Activated CD4-positive, CD25-positive, alpha-beta regulatory T cell treated with anti-CD3 and anti-CD28 coated beads, Interleukin-2, amount 50 U/mL, for 72 hours (primary cell): ENCODE measurements around the gene PLEKHA8.
"Not testable (repeated sequence)": the region's sequence is repeated elsewhere in the genome, so short reads cannot be mapped to it uniquely, and the experiment has no call there.

Experiments
- DNase-seq: peaks from one replicate; pipeline ENCODE4 v3.0.0; 2021

Gene PLEKHA8

DNA sequence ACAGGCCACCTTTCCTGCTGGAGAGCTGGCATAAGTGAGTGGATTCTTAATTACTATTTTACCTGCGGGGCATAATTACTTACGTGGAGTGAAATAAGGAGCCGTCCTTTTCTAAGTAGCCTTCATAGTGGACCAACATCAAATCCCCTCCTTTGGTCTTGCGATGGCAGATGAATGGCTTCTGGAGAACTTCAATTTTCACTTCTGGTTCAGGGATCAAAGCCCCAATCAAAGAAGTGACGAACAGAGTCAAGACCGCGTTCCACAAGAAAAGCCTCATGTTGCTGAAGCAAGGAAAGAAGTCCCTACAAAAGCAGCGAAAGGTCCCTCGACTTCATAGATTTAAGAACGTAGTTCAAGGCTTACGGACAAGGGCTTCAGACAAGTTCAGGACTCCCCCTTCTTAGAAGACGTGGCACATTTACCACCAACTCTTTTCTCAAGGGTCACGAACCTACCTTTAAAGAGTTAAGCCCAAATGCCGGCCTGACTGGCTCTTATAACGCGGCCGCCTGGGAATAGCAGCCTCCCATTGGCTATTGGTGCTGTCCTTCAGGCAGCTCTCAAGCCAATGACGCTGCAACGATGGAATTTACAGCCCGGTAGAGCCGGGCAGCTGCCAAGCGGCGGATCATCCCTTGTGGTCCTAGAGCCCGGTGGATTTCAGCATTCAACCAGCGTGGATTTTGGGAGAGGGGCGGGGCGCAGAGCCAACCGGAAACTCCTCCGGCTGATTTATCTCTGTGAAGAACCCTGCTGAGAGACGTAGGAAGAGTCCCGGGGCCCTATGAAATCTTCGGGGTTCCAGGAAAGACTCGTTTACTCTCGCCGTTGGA lies 1.8 kb upstream of the PLEKHA8 start, which contains the start of gene FKBP14:
Gene FKBP14, minus strand, starts transcription at position 474 of the 836 bp plus-strand sequence. Its CDS starts 194 bp downstream, at position 280.
- peak; percentile 83 for DNase-seq

GRCh38 chr7:30027065-30027456 lies 1.2 kb upstream of the PLEKHA8 start:
- DNase-seq, result no peak

GRCh38 chr7:30027740-30028215 lies 434 bp upstream of the PLEKHA8 start:
- no peak for DNase-seq

- no peak for DNase-seq
These were observed 780 bp downstream of the PLEKHA8 start for GRCh38 chr7:30028749-30029635.

DNA sequence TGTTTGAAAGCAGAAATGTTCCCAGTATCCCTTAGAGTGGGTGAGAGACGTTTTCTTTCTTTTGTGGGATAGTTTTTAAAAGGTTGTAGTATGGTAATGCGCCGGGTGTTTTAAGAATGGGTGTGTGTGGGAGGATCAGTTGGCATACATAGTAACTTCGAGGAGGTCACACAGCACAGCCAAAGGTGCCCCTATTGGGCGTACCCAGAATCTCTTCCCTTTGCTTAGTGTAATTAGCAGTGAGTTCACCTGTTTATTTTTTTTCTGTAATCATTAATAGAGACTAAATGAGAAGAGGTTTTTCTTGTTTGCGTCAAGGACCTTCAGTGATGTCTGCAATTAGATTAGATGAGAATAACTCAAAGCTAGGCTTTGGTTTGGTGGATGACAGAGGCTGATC lies 1.5 kb downstream of the PLEKHA8 start:
- DNase-seq, result no peak

GRCh38 chr7:30032310-30033125 lies 4.3 kb downstream of the PLEKHA8 start:
- no peak for DNase-seq

DNA sequence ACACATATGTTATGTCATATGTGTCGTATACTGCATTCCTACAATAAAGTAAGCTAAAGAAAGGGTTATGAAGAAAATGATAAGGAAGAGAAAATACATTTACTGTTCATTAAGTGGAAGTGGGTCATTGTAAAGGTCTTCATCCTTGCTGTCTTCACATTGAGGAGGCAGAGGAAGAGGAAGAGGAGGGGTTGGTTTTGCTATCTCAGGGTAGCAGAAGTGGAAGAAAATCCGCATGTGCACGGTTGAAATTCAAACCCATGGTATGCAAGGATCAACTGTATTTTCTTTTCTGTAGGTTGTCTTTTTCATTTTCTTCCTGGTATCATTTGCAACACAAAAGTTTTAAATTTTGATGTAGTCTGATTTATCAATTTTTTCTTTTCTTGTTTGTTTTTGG lies 6.3 kb downstream of the PLEKHA8 start:
- no peak for DNase-seq

DNA sequence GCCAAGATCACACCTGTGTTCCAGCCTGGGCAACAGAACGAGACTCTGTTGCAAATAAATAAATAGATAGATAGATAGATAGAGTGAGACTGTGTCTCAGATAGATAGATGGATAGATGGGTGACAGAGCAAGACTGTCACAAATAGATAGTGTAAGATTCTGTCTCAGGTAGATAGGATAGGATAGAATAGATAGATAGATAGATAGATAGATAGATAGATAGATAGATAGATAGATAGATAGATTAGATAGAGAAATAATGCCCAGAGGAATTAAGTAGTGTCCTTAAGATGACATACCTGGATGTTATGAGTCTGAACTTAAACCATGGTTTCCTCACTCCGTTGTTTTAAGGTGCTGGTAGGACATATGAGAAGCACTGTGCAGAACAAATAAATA lies 8.0 kb downstream of the PLEKHA8 start:
- no peak for DNase-seq

GRCh38 chr7:30038196-30038980 lies 10.2 kb downstream of the PLEKHA8 start:
- no peak for DNase-seq

- no peak for DNase-seq
These were observed 12.7 kb downstream of the PLEKHA8 start for GRCh38 chr7:30040938-30041337.

DNA sequence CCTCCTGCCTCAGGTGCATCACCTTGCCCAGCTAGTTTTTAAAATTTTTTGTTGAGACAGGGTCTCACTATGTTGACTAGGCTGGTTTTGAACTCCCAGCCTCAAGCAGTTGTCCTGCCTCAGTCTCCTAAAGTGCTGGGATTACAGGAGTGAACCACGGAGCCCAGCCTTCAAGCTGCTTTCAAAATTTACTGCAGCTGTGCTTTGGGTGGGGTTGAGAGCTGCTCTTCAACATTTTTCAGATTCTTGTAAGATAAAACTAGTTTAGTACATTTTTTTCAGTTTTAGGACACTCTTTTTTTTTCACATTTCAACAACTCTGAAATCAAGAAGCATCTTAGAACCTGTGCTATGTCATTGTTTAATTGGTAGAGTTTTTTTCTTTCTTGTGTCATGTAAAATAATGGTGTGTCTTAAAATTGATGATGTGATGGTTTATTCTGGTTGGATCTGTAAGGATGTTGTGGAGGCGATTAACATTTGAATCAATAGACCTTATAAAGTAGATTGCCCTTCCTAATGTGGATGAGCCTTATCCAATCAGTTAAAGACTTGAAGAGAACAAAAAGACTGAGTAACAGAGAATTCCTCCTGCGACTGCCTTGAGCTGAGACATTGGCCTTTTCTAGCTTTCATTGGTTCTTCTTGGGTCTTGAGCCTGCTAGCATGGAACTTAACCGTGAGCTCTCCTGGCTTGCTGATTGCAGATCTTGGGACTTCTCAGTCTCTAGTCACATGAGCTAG lies 13.5 kb downstream of the PLEKHA8 start:
- no peak for DNase-seq

DNA sequence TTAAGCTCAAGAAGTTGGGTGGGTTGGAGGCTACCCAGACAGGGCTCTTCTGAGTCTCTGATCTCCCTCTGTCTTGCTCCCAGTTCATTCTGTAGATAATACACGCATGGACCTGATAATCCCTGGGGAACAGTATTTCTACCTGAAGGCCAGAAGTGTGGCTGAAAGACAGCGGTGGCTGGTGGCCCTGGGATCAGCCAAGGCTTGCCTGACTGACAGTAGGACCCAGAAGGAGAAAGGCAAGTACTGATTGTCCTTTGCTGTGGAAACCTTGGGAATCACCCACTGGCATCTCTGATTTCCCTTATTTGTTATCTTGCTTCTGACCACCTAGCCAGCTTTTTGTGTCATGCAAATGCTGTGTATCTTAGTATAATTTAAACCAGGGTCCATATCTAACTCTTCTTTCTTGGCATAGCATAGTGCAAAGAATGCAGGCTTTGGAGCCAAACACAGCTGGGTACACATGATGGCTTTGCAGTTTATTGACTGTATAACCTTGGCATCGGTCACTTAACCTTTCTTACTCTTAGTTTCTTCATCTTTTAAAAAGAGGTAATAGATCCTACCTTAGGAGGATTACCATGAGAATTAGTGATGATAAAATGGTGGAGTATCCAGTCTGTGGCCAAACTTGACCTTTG lies 18.0 kb downstream of the PLEKHA8 start:
- DNase-seq, result no peak

DNA sequence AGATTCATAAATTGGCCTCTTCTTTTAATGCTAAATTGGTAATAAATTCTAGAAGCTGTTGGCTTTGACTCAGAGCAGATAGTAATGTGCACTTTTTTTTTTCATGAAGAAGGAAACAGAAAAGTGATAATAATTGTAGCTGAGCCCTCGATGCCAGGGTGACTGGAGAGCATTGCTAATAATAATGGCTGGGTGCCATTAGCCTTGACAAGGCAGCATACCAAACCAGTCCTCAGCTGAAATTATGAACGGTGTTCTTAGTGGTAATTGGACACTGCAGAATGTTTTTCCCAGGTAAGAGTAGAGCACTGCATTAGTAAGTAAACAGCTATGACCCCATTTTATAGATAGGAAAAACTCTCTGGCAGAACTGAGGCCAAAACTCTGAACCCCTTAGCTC lies 18.9 kb downstream of the PLEKHA8 start:
- no peak for DNase-seq

GRCh38 chr7:30048582-30048981 lies 20.4 kb downstream of the PLEKHA8 start:
- no peak for DNase-seq

DNA sequence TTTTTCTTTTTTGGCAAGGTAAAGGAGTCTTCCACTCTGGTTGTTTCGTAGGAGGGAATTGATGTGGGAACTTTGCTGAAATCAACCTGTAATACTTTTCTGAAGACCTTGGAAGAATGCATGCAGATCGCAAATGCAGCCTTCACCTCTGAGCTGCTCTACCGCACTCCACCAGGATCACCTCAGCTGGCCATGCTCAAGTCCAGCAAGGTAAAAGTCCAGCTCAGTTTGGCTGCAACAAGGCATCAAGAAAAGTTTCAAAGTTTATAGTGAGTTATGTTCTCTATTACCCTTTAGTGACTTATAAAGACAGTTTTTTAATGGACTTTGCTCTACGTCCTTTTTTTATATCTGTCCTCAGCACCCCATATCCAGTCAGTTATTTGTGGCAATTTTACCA lies 21.0 kb downstream of the PLEKHA8 start:
- no peak for DNase-seq

- no peak for DNase-seq
These were observed 24.9 kb downstream of the PLEKHA8 start for GRCh38 chr7:30053068-30053467.

DNA sequence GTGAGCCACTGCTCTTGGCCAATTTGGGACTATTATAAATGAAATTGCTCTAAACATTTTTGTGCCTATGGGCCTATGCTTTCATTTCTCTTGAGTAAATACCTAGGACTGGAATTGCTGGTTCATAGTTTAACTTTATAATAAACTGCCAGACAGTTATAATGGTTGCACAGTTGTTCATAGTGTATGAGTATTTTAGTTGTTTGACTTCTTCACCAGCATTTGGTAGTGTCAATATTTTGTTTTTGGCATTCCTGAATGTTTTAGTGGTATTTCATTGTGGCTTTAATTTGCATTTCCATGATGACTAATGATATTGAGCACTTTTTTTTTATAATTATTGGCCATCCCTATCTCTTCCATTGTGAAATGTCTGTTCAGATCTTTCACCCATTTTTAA lies 29.5 kb downstream of the PLEKHA8 start:
- DNase-seq, result no peak

- not testable (repeated sequence) for DNase-seq
These were observed 33.6 kb downstream of the PLEKHA8 start for GRCh38 chr7:30061786-30062185.

DNA sequence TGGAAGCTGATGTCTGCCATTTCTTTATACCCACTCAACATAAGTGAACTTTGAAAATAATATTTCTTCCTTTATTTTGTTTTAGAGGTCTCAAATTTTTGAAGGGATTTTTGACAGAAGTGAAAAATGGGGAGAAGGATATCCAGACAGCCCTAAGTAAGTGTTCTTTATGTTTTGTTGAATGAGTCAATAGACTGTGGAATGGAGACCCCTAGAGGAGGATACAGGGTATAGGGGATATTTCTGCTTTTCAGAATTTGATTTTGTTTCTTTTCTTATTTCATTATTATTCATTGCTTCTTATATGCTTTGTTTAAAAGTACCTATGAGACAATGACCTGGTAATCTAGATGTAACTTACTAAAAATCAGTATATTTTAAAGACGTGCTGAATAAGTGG lies 34.4 kb downstream of the PLEKHA8 start:
- no peak for DNase-seq

GRCh38 chr7:30065746-30066145 lies 37.5 kb downstream of the PLEKHA8 start:
- no peak for DNase-seq

GRCh38 chr7:30066687-30067086 lies 38.5 kb downstream of the PLEKHA8 start:
- no peak for DNase-seq
